ENCODE results near the gene PTPN9. TPM values are rescaled to one million over a fixed set of nuclear protein-coding genes. Genes with fewer than 3 reads are reported as not detected.
"Not testable (repeated sequence)": the region's sequence is repeated elsewhere in the genome, so short reads cannot be mapped to it uniquely, and the experiment has no call there.

Gene PTPN9
- total and polyA plus RNA-seq, 8 donors: 3.3 to 16.8 (median 7.3) TPM

DNA sequence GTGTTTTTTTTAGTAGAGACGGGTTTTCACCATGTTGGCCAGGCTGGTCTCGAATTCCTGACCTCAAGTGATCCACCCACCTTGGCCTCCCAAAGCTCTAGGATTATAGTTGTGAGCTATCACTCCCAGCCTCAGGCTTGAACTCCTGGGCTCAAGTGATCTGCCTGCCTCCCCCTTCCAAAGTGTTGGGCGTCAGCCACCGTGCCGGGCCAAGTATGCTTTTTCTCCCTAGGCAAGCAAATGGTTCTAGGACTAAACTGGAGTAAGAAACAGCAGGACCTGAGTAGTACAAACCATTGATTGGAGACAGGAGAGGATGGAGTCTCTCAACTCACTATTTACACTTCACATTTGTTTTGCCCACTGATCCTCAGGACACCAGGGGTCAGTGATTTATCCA lies 4.6 kb upstream of the PTPN9 start:
- TF ChIP-seq, protein P1, sequence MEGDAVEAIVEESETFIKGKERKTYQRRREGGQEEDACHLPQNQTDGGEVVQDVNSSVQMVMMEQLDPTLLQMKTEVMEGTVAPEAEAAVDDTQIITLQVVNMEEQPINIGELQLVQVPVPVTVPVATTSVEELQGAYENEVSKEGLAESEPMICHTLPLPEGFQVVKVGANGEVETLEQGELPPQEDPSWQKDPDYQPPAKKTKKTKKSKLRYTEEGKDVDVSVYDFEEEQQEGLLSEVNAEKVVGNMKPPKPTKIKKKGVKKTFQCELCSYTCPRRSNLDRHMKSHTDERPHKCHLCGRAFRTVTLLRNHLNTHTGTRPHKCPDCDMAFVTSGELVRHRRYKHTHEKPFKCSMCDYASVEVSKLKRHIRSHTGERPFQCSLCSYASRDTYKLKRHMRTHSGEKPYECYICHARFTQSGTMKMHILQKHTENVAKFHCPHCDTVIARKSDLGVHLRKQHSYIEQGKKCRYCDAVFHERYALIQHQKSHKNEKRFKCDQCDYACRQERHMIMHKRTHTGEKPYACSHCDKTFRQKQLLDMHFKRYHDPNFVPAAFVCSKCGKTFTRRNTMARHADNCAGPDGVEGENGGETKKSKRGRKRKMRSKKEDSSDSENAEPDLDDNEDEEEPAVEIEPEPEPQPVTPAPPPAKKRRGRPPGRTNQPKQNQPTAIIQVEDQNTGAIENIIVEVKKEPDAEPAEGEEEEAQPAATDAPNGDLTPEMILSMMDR (IDR thresholded peaks at IDR 0.05): no peak
- no peak for FAIRE-seq

DNA sequence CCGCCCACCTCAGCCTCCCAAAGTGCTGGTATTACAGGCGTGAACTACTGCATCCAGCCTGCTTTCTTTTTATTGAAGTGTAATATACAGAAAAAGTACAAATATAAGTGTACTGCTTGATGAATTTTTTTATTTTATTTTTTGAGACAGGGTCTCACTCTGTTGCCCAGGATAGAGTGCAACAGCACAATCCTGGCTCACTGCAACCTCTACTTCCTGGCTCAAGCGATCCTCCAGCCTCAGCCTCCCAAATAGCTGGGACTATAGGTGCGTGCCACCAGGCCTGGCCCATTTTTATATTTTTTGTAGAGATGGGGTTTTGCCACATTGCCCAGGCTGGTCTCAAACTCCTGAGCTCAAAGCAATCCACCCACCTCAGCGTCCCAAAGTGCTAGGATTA lies 3.8 kb upstream of the PTPN9 start:
- H3K27me3 ChIP-seq; H3K27ac ChIP-seq; H3K4me1 ChIP-seq; DNase-seq; H3K9me3 ChIP-seq; H3K4me3 ChIP-seq; H3K36me3 ChIP-seq; FAIRE-seq; intact Hi-C loops (cut with DNase I); ATAC-seq: not testable (repeated sequence)
- 93% methylated on average over 5 of the region's 5 CpGs for WGBS, 2 donors

More for the DNA sequence above, 4.6 kb upstream of the PTPN9 start:
- no peak for DNase-seq
- ATAC-seq: no peak
- WGBS, 2 donors: 77 to 84% methylated on average over 5 of the region's 5 CpGs
- no peaks in the 10 kb centered on the region for H3K27me3 ChIP-seq
- intact Hi-C loops (cut with DNase I): no loop called here
- H3K27ac ChIP-seq: no peak overlapping the region
- no peaks in the 10 kb centered on the region for H3K36me3 ChIP-seq
- H3K4me3 ChIP-seq: no peak overlapping the region
- no peaks in the 10 kb centered on the region for H3K4me1 ChIP-seq
- H3K9me3 ChIP-seq: no peaks in the 10 kb centered on the region

DNA sequence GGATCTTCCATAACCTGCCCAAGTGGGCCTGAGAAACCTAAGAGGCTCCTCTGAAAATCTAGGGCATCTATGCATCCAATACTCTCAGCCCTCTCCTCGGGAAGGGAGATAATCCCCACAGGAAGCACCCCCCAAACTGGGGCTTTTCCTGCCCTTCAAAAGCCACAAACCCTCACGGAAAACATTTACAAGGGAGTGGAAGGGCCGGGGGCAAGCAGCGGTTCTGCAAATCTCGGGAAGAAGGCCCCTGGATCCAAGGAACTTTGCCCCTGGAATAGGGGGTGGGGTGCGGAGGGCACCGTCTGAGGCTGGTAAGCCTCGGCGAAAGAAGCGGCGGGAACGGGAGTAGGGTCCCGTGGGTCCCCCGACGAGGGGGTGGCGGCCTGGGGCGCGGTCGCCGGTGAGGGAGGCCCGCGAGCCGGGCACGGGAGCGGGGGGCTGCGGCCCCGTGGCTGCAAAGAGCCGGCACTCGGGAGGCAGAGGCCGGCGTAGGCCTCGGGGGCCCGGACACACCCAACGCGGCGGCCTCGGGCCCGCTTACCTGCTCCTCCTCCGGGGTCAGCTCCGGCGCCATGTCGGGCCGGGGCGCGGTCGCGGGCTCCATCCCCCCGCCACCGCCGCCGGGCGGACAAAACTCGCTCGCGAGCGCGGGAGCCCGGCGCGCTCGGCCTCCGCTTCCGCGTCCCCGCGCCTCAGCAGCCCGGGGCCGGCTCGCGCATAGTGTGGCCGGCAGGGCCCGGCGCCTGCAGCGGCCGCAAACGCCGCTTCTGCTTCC lies 755 bp downstream of the PTPN9 start:
- intact Hi-C loops (cut with DNase I): no loop called here
- peak overlapping the region; percentile 75 to 96 (median 94) for H3K4me3 ChIP-seq
- no peaks in the 10 kb centered on the region for H3K36me3 ChIP-seq
- DNase-seq (peak in 5 of 6 donors; percentile 8 to 75 (median 30)), ATAC-seq (peak; percentile 63 to 76 (median 72)), FAIRE-seq (no peak)
- no peaks in the 10 kb centered on the region for H3K27me3 ChIP-seq
- H3K27ac ChIP-seq: peak overlapping the region; percentile 61 to 83 (median 78)
- 0 to 1% methylated on average over 44 to 77 of the region's 77 CpGs for WGBS, 2 donors
- no peaks in the 10 kb centered on the region for H3K9me3 ChIP-seq
- TF ChIP-seq, protein P1 (IDR thresholded peaks at IDR 0.05): no peak
- peaks cover 5 to 11% (median 9%) of the 10 kb centered on the region in 3 donors for H3K4me1 ChIP-seq

DNA sequence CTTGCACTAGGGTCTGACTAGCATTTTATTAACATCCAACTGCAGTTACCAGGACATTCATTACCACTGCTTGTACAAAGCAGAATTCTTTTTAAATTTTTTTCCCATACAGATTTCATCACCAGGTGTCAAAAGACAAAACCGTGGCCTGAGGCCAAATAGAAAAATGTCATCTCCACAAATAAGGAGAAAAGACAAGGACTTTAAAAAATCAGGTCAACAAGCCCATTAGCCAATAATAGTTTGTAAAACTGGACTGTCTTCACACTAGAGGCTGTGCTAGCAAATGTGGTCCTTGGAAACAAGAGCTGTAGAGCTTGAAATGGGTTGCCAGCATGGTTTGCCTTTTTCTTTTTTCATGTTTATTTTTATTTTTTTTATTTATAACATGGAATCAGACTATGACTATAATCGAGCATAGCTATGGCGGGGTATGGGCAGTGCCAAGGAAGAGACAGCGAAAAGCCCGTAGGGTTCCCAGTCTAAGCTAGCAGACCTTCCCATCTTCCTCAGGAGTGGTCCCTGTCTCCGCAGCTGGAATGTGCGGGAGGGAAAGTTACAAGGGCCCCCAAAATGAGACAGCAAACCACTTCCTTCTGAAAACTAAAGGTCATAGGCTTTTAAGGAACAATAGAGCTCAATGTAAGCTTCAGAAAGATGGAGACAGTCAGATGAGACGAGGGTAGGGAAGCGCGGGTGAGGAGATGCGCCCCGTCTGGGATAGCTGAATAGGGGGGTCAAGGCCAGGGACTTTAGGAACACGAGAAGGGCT lies 1.5 kb downstream of the PTPN9 start:
- FAIRE-seq: no peak
- Histone ChIP-seq H3K9me3 (no peaks in the 10 kb centered on the region), H3K27me3 (no peaks in the 10 kb centered on the region), H3K4me1 (peaks cover 5 to 16% (median 9%) of the 10 kb centered on the region in 3 donors), H3K4me3 (peak overlapping the region; percentile 75 to 96 (median 94)), H3K27ac (peak overlapping the region in 2 of 4 donors; percentile 78 to 83), H3K36me3 (no peaks in the 10 kb centered on the region)
- intact Hi-C loops (cut with DNase I): no loop called here
- 21 to 27% methylated on average over 13 of the region's 13 CpGs for WGBS, 2 donors
- DNase-seq: no peak
- TF ChIP-seq, protein P1 (IDR thresholded peaks at IDR 0.05): no peak
- ATAC-seq: peak in 1 of 4 donors; percentile 2

DNA sequence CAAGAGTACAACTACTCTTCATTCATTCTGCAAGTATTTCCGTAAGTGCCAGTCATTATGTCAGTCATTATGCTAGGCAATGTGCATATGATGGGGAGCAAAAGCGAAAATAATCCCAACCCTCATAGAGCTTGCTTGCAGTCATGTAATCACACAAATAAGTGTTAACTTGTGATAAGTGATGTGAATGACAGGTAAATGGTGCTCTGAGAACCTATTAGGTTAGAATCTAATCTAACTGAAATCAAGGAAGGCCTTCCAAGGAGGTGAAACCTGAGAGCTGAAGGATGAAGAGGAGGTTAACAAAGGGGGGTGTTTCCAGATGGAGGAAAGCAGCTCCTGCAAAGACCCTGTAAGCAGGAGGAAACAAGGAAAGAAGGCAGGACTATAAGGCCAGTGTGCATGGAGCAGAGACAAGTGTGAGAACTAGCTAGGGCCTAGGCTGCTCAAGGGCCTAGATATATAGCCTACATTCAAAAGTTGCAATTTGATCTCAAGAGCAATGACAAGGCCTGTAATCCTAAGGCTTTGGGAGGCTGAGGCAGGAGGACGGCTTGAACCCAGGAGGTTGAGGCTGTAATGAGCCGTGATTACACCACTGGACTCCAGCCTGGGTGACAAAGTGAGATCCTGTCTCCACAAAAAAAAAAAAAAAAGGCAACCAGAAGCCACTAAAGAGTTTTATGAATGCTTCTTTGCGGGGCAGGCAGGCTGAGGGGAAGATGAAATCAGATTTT lies 5.3 kb downstream of the PTPN9 start:
- FAIRE-seq (no peak), DNase-seq (no peak), ATAC-seq (no peak)
- TF ChIP-seq, protein P1 (IDR thresholded peaks at IDR 0.05): no peak
- 96% methylated on average over 5 of the region's 5 CpGs for WGBS, 2 donors
- H3K9me3 ChIP-seq: no peaks in the 10 kb centered on the region
- H3K4me3 ChIP-seq: no peak overlapping the region
- no peaks in the 10 kb centered on the region for H3K27me3 ChIP-seq
- intact Hi-C loops (cut with DNase I): no loop called here
- no peak overlapping the region for H3K27ac ChIP-seq
- peaks cover 5 to 16% (median 9%) of the 10 kb centered on the region in 3 donors for H3K4me1 ChIP-seq
- no peaks in the 10 kb centered on the region for H3K36me3 ChIP-seq

Measured in pancreas (tissue), 10 donors.